HG03095 (cell line): ENCODE data around the gene TRMT2A.

Experiments used
- ATAC-seq: cut with Tn5 transposase; IDR thresholded peaks from one replicate; pipeline ENCODE4 v1.9.1; 2021; ENCODE audit warnings: moderate library complexity; ENCODE audit not compliant: unreplicated experiment

TRMT2A gene

GRCh38 chr22:20065896-20066616 lies 51.0 kb downstream of the TRMT2A start:
- no peak for ATAC-seq

GRCh38 chr22:20064545-20065262 lies 52.3 kb downstream of the TRMT2A start:
- no peak for ATAC-seq

GRCh38 chr22:20064140-20064480 lies 52.9 kb downstream of the TRMT2A start:
- no peak for ATAC-seq

GRCh38 chr22:20063271-20064139 lies 53.5 kb downstream of the TRMT2A start:
- ATAC-seq: no peak

GRCh38 chr22:20062766-20063083 lies 54.3 kb downstream of the TRMT2A start:
- ATAC-seq: no peak

GRCh38 chr22:20062043-20062765 lies 54.8 kb downstream of the TRMT2A start:
- no peak for ATAC-seq
